Ovary (tissue), 9 donors: ENCODE measurements around the gene ZNF497. TPM values are rescaled to one million over a fixed set of nuclear protein-coding genes. Genes with fewer than 3 reads are reported as not detected.

Source experiments
- DNase-seq, 5 donors: peaks; one replicate each; pipeline ENCODE4 v3.0.0-alpha.2; 2019 to 2020
- H3K27ac ChIP-seq, 2 donors: fragments of 200-600 bp; one replicate each; pipeline versions ENCODE4 v1.5.1 to v1.8.0; 2019 to 2022
- H3K27me3 ChIP-seq: fragments of 200-600 bp; one replicate; pipeline ENCODE4 v1.8.0; 2022
- H3K36me3 ChIP-seq: fragments of 200-600 bp; sonication (generic); one replicate; pipeline ENCODE4 v1.5.1; 2019
- H3K4me1 ChIP-seq: one replicate; pipeline ENCODE4 v1.8.1; 2013; ENCODE audit warnings: mild to moderate bottlenecking, moderate library complexity; ENCODE audit not compliant: insufficient read depth
- H3K4me3 ChIP-seq: fragments of 200-600 bp; sonication (generic); one replicate; pipeline ENCODE4 v1.5.1; 2017
- H3K9me3 ChIP-seq, 2 donors: fragments of 200-600 bp in 1 of 2; sonication (generic) in 1 of 2; one replicate each; pipeline versions ENCODE4 v1.5.1 to v1.8.1; 2013 to 2019; ENCODE audit warnings: mild to moderate bottlenecking in 1 of 2, moderate library complexity in 1 of 2
- CTCF ChIP-seq, 3 donors: fragments of 450-650 bp in 2 of 3; fragments of 200-600 bp in 1 of 3; IDR thresholded peaks; one replicate each; pipeline versions ENCODE4 v1.5.1 to v1.8.0; 2016 to 2022; ENCODE audit warnings: antibody characterized with exemption in 3 of 3, mild to moderate bottlenecking in 1 of 3
- EP300 ChIP-seq: sonication (generic); formaldehyde crosslinking; IDR thresholded peaks from one replicate; pipeline ENCODE4 v1.6.1; 2017; ENCODE audit warnings: antibody characterized with exemption
- POLR2A ChIP-seq: fragments of 450-650 bp; IDR thresholded peaks from one replicate; pipeline ENCODE4 v1.6.1; 2017; ENCODE audit warnings: antibody characterized with exemption, mild to moderate bottlenecking, moderate library complexity
- WGBS, 3 donors: extraction: QIAGEN DNeasy Blood & Tissue Kit in 1 of 3; methylation state at CpG; one replicate each; pipeline versions ENCODE4 v1.1.5 to v1.1.7; 2013 to 2017; 5-methylcytosine and 5-hydroxymethylcytosine counted together
- intact Hi-C, 4 donors: fragments of 100-400 bp; cut with DNase I; formaldehyde crosslinking; loops; one replicate each; pipeline versions ENCODE4 v1.11.0 to v1.15.1; 2022 to 2023
- polyA plus RNA-seq, 2 donors: library from polyadenylated mRNA; stranded (reverse); fragments of 200-250 nt in 1 of 2; fragments of 350-450 nt in 1 of 2; fragmentation: Illumina TruSeq in 1 of 2; extraction: RNeasy Lipid Tissue Mini Kit (QIAGEN cat#74804) in 1 of 2; gene quantifications; one replicate each; pipeline ENCODE4 v1.2.3, GENCODE V29; 2013 to 2014
- total RNA-seq, 7 donors: library from RNA; depleted of rRNA in 2 of 7; stranded (reverse); fragments of >200 nt in 2 of 7; fragmentation: NEBNext Ultra II Directional in 3 of 7; extraction: Animal tissue kit (Norgen Biotek cat#: 25700) in 3 of 7; gene quantifications; one replicate each; pipeline versions ENCODE4 v1.1.0 to v1.2.4, GENCODE V29; 2016 to 2023
- donor health status: DM: no; HTN: no; CAD: no; lungs with moderate emphysema.
- donor health status: DM: no; HTN: no; CAD: no.
- donor health status: Bipolar disorder and iron deficiency.
- donor health status: DM: yes; HTN: yes; CAD: no.
- donor health status: DM: no; HTN: no; CAD: no.
- donor health status: DM: yes; HTN: yes; CAD: no.

Gene ZNF497
- total and polyA plus RNA-seq, 9 donors = 0.30 to 6.5 (median 3.2) TPM

DNA sequence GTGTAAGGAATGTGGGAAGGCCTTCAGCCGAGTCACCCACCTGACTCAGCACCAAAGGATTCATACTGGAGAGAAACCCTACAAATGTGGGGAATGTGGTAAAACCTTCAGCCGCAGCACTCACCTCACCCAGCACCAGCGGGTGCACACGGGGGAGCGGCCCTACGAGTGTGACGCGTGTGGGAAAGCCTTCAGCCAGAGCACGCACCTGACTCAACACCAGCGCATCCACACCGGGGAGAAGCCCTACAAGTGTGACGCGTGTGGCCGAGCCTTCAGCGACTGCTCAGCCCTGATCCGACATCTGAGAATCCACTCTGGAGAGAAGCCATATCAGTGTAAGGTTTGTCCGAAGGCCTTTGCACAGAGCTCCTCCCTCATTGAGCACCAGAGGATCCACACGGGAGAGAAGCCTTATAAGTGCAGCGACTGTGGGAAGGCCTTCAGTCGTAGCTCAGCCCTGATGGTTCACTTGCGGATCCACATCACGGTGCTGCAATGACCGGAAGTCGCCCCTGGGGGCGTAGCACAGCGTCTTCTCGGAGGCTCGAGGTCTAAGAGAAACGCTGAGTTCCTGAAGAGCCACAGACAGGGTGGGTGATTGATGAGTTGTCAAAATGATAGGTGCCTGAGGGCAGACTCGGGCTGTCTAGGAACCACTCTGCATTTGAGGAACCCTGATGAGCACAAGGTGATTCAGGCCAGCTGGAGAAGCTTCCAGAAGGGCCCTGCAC lies 23.6 kb downstream of the ZNF497 start:
- Histone ChIP-seq H3K27ac (no peak overlapping the region), H3K9me3 (peaks cover 0 to 4% of the 10 kb centered on the region in 2 donors), H3K27me3 (no peaks in the 10 kb centered on the region), H3K36me3 (no peaks in the 10 kb centered on the region), H3K4me1 (no peaks in the 10 kb centered on the region), H3K4me3 (no peak overlapping the region)
- no peak for DNase-seq
- no peak for TF ChIP-seq POLR2A
- no peak for TF ChIP-seq EP300
- no peak for TF ChIP-seq CTCF (IDR thresholded peaks at IDR 0.05)
- 76 to 84% (median 78%) methylated on average over 30 of the region's 30 CpGs for WGBS, 3 donors
- intact Hi-C loops = no loop called here

DNA sequence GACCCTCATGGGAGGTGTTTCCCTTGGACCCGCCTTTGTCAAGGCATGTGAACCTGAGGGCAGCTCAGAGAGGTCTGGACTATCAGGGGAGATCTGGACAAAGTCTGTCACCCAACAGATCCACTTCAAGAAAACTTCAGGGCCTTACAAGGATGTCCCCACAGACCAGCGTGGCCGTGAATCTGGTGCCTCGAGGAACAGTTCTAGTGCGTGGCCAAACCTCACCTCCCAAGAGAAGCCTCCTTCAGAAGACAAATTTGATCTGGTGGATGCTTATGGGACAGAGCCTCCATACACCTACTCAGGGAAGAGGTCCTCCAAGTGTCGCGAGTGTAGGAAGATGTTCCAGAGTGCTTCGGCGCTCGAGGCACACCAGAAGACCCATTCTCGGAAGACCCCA lies 24.2 kb downstream of the ZNF497 start:
- H3K4me1 ChIP-seq = no peaks in the 10 kb centered on the region
- TF ChIP-seq POLR2A (no peak), EP300 (no peak), CTCF (IDR thresholded peaks at IDR 0.05) (no peak)
- intact Hi-C loops = no loop called here
- WGBS, 3 donors = 96 to 98% (median 96%) methylated on average over 11 of the region's 11 CpGs
- no peak overlapping the region for H3K4me3 ChIP-seq
- no peak for DNase-seq
- no peak overlapping the region for H3K27ac ChIP-seq
- no peaks in the 10 kb centered on the region for H3K27me3 ChIP-seq
- peaks cover 0 to 4% of the 10 kb centered on the region in 2 donors for H3K9me3 ChIP-seq
- H3K36me3 ChIP-seq = no peaks in the 10 kb centered on the region

DNA sequence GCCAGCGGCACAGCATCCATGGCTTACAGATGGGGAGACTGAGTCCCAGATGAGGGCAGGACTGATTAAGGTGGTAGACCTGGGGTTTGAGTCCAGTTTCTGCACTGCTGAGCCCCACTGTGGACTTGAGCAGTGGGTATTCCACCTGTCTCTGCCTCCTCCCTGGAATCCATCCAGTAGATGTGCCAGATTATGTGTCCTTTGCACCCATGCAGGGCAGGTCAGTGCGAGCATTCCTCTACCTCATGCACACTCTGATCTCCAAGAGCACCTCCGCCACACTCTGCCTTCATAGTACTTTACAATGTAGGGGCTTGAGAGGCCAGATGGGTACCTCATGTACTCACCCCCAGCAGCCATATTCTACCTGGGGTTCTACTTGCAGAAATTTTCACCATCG lies 25.7 kb downstream of the ZNF497 start:
- TF ChIP-seq POLR2A (no peak), CTCF (IDR thresholded peaks at IDR 0.05) (no peak), EP300 (no peak)
- peaks cover 0 to 4% of the 10 kb centered on the region in 2 donors for H3K9me3 ChIP-seq
- no peaks in the 10 kb centered on the region for H3K4me1 ChIP-seq
- H3K4me3 ChIP-seq = no peak overlapping the region
- intact Hi-C loops = no loop called here
- H3K36me3 ChIP-seq = no peaks in the 10 kb centered on the region
- no peaks in the 10 kb centered on the region for H3K27me3 ChIP-seq
- no peak overlapping the region for H3K27ac ChIP-seq
- WGBS, 3 donors = 95 to 99% (median 95%) methylated on average over 4 of the region's 4 CpGs
- no peak for DNase-seq

DNA sequence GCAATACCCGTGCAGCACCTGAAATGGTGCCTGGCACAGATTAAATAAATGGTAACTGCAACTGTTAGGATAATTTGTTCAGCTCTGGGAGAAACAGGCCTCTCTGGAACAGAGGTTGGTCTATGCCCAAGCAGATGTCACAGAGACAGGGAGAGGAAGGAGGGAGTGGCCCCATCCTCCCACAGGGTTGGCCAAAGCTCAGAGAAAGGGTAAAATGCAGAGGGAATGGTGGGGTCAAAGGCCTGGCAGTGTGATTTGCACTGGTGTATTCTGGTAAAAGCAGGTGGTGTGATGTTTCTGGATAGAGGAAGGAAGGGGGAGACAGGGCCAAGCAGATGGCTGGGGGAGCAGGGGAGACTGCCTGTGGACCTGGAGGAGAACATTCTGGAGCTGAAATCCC lies 26.3 kb downstream of the ZNF497 start:
- no peaks in the 10 kb centered on the region for H3K27me3 ChIP-seq
- no peaks in the 10 kb centered on the region for H3K4me1 ChIP-seq
- no peak for DNase-seq
- no peaks in the 10 kb centered on the region for H3K36me3 ChIP-seq
- no peak for TF ChIP-seq EP300
- no peak for TF ChIP-seq CTCF (IDR thresholded peaks at IDR 0.05)
- no peak for TF ChIP-seq POLR2A
- intact Hi-C loops = no loop called here
- H3K4me3 ChIP-seq = no peak overlapping the region
- H3K9me3 ChIP-seq = peaks cover 0 to 4% of the 10 kb centered on the region in 2 donors
- 91 to 97% (median 95%) methylated on average over 1 of the region's 1 CpG for WGBS, 3 donors
- H3K27ac ChIP-seq = no peak overlapping the region
